ENCODE data around the gene CISH.

CISH gene

DNA sequence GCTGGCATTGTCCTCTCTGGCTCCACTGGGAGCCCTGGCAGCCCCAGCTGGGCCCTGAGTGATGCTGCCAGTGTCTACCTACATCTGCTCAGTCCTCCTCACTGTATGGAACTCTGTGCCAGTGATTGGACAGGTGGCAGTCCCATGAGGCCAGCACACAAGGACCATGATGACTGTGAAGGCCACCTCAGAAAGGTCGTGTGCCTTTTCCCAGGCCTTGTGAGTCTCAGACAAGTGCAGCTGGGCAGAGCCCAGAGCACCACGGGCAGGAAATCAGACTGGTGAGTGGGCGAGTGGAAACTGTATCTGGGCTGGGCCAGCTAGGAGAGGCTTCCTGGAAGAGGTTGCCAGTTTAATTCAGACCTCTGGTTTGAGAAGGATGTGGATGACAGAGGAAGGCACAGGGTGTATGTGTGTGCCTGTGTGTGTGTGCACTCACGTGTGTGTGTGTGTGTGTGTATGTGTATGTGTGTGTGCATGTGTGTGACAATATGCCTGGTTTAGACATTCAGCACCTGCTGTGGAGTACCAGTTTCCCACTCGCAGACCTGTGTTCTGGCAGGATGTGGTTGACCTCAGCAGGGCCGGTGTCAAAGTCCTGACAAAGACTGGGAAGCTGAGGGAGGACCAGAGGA, 12.4 kb upstream of the CISH start:
- Histone ChIP-seq H3K27ac (ENCODE audit: poor library complexity, severe bottlenecking) (peak overlapping the region; percentile 70), H3K4me3 (ENCODE audit: severe bottlenecking) (no peak overlapping the region), H3K27me3 (ENCODE audit: insufficient read depth, poor library complexity, severe bottlenecking) (no peaks in the 10 kb centered on the region), H3K36me3 (ENCODE audit: low read depth) (peaks cover 25% of the 10 kb centered on the region), H3K4me1 (ENCODE audit: insufficient read depth, poor library complexity, severe bottlenecking) (peaks cover 36% of the 10 kb centered on the region), H3K9me3 (ENCODE audit: severe bottlenecking) (no peaks in the 10 kb centered on the region)
- ATAC-seq (ENCODE audit: low read depth), result no peak
- no peak for DNase-seq (ENCODE audit: low spot score)
- TF ChIP-seq CTCF (IDR thresholded peaks at IDR 0.05; ENCODE audit: poor library complexity, severe bottlenecking), result no peak

DNA sequence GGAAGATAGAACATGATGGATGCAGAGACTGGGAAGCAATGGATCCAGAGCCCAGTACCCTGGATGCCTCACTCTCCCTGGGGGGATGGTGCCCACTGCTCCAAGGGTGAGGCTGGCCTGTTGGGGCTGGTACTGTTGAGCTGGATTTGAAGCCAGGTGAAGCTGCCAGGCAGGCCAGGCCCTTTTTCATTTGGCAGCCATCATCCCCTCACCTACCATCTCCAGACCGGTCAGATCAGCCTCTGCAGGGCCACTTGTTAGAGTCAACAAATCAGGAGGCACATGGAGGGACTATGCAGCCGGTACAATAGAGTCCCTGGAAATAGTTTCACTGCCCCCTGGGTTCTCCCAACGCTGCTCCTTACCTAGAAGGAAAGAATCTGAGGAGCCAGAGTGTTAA, 11.3 kb upstream of the CISH start:
- H3K36me3 ChIP-seq (ENCODE audit: low read depth), result peaks cover 20% of the 10 kb centered on the region

DNA sequence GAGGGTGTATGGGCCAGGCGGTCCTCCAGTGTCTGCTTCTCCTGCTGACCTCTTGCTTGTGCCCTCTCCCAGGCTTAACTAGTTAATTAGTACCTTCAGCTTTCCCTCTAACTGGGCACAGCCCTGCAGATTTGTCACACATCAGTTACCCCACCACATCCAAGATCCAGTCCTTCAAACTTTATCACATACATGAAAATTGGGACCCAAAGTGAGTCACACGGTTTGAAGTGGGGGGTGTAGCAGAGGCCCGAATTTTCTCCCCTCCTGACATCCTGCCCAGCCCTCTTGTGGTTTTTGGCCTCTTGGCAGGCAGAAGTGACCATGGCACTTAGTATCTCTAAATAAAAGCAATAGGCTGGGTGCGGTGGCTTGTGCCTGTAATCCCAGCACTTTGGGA, 9.2 kb upstream of the CISH start:
- no peak for TF ChIP-seq CTCF (IDR thresholded peaks at IDR 0.05; ENCODE audit: poor library complexity, severe bottlenecking)
- no peak overlapping the region for H3K27ac ChIP-seq (ENCODE audit: poor library complexity, severe bottlenecking)
- no peaks in the 10 kb centered on the region for H3K9me3 ChIP-seq (ENCODE audit: severe bottlenecking)
- H3K27me3 ChIP-seq (ENCODE audit: insufficient read depth, poor library complexity, severe bottlenecking), result no peaks in the 10 kb centered on the region
- DNase-seq (ENCODE audit: low spot score) (no peak), ATAC-seq (ENCODE audit: low read depth) (no peak)
- H3K4me3 ChIP-seq (ENCODE audit: severe bottlenecking), result no peak overlapping the region
- H3K4me1 ChIP-seq (ENCODE audit: insufficient read depth, poor library complexity, severe bottlenecking), result peaks cover 20% of the 10 kb centered on the region
- H3K36me3 ChIP-seq (ENCODE audit: low read depth), result peaks cover 20% of the 10 kb centered on the region

More for the DNA sequence above, 11.3 kb upstream of the CISH start:
- H3K4me3 ChIP-seq (ENCODE audit: severe bottlenecking), result no peak overlapping the region
- no peaks in the 10 kb centered on the region for H3K9me3 ChIP-seq (ENCODE audit: severe bottlenecking)
- peak overlapping the region; percentile 70 for H3K27ac ChIP-seq (ENCODE audit: poor library complexity, severe bottlenecking)
- no peaks in the 10 kb centered on the region for H3K27me3 ChIP-seq (ENCODE audit: insufficient read depth, poor library complexity, severe bottlenecking)
- peaks cover 33% of the 10 kb centered on the region for H3K4me1 ChIP-seq (ENCODE audit: insufficient read depth, poor library complexity, severe bottlenecking)
- TF ChIP-seq CTCF (IDR thresholded peaks at IDR 0.05; ENCODE audit: poor library complexity, severe bottlenecking), result no peak
- ATAC-seq (ENCODE audit: low read depth) (no peak), DNase-seq (ENCODE audit: low spot score) (no peak)

DNA sequence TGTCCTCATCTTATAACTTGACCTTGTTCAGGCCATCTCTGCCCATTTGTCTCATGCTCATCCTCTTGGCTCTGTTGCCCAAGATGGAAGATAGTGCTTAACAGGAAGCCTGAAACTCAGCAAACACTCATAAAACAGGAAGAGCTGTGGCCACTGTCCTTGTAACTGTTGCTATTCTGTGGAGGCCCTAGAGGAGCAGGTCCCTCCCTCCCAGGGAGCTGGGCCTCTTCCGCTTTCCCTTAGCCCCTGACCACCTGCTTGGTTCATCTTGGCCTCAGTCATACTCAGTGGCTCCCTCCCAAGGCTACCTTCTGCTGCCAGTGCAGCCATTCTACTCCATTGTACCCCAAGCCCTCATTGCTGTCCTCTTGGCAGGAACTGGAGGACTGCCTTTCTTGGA, 8.8 kb upstream of the CISH start:
- Histone ChIP-seq H3K27me3 (ENCODE audit: insufficient read depth, poor library complexity, severe bottlenecking) (no peaks in the 10 kb centered on the region), H3K27ac (ENCODE audit: poor library complexity, severe bottlenecking) (no peak overlapping the region), H3K36me3 (ENCODE audit: low read depth) (peaks cover 20% of the 10 kb centered on the region), H3K4me1 (ENCODE audit: insufficient read depth, poor library complexity, severe bottlenecking) (peaks cover 20% of the 10 kb centered on the region), H3K4me3 (ENCODE audit: severe bottlenecking) (no peak overlapping the region), H3K9me3 (ENCODE audit: severe bottlenecking) (no peaks in the 10 kb centered on the region)
- no peak for TF ChIP-seq CTCF (IDR thresholded peaks at IDR 0.05; ENCODE audit: poor library complexity, severe bottlenecking)
- DNase-seq (ENCODE audit: low spot score) (no peak), ATAC-seq (ENCODE audit: low read depth) (no peak)

DNA sequence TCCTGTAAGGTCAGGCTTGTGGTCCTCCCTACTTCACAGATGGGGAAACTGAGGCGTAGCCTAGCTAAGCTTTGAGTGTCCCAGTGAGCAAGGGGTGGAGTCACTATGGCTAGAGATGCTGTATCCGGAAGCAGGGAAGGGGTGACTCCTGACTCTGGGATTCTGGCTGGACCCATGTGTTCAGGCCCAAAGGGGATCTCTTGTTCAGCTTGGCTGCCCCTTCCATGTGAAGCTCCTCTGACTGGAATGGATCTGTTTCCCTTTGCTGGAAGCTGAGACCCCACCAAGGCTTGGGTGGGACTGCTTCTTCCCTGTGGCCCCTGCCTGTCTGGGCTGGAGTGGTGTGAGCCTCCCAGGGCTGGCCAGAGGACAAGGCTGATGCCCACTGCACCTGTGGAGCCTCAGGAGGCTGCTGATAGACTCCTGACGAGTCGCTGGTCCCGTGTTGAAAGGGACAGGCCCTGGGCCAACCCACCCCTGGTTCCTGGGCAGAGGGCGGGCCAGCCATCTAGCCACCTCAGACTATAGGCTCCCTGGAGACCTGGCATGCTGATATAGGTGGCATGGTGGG, 6.4 kb upstream of the CISH start:
- H3K27ac ChIP-seq (ENCODE audit: poor library complexity, severe bottlenecking), result peak overlapping the region; percentile 68
- ATAC-seq (ENCODE audit: low read depth) (no peak), DNase-seq (ENCODE audit: low spot score) (no peak)
- H3K4me1 ChIP-seq (ENCODE audit: insufficient read depth, poor library complexity, severe bottlenecking), result peaks cover 3% of the 10 kb centered on the region
- peaks cover 13% of the 10 kb centered on the region for H3K36me3 ChIP-seq (ENCODE audit: low read depth)
- no peaks in the 10 kb centered on the region for H3K27me3 ChIP-seq (ENCODE audit: insufficient read depth, poor library complexity, severe bottlenecking)
- H3K9me3 ChIP-seq (ENCODE audit: severe bottlenecking), result no peaks in the 10 kb centered on the region
- peak overlapping the region; percentile 69 for H3K4me3 ChIP-seq (ENCODE audit: severe bottlenecking)
- TF ChIP-seq CTCF (IDR thresholded peaks at IDR 0.05; ENCODE audit: poor library complexity, severe bottlenecking), result no peak

Data from RWPE2 (cell line).